Measurements from ENCODE around the gene CCR4.

DNA sequence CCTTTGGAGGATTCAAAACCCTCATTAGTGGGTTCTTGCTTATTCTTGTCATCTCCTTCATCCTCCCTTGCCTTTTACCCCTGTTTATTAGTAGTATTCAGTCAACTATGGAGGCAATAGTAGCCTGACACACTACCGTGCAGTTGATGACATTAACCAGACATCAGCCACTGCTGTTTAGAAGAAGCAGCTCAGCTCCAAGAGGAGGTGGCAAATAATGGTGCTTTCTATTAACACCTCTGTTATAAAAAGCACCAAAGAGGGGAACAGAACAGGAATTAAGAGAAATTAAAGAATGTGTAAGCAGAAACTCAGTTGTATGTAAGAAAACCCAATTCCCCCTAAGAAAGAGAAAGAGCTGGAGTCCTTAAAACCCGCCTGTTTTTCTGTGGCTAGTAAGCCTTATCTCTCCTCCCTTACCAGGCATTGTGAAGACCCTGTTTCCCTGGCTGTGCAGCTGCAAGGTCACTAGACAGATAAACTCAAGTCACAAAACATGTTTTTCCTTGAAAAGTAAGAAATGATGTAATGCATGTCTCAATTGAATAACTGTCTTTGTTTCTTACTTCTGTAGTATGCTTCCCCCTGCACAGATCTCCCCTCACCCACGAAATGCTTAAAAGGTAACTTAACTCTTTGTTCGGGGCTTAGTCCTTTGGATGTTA lies 21.2 kb downstream of the CCR4 start:
- TF ChIP-seq CTCF (IDR thresholded peaks at IDR 0.05) (no peak), POLR2AphosphoS5 (IDR thresholded peaks at IDR 0.05; ENCODE audit: low read depth, low read length) (no peak), SIN3A (IDR thresholded peaks at IDR 0.05; ENCODE audit: borderline replicate concordance, insufficient read depth, low read depth, low read length) (no peak), REST (IDR thresholded peaks at IDR 0.05; ENCODE audit: insufficient read depth in 1 of 2, low read depth in 2 of 2, low read length in 1 of 2) (no peak)
